Epithelial cell of proximal tubule (primary cell): ENCODE measurements around the gene STRA6. TPM values are rescaled to one million over a fixed set of nuclear protein-coding genes. Genes with fewer than 3 reads are reported as not detected.

Experiments used
- DNase-seq: peaks from one replicate; pipeline ENCODE4 v3.0.0-alpha.2; 2011; ENCODE audit warnings: low read depth
- H3K4me3 ChIP-seq: 2 replicates; pipeline ENCODE4 v1.5.1; 2011; ENCODE audit warnings: low read depth, mild to moderate bottlenecking, low read length
- CTCF ChIP-seq: conservative IDR thresholded peaks from 2 replicates; pipeline ENCODE4 v1.5.1; 2012; ENCODE audit warnings: low read depth, mild to moderate bottlenecking, low read length
- total RNA-seq: library from RNA; depleted of rRNA; stranded (reverse); fragments of >200 nt; gene quantifications from 2 replicates; pipeline ENCODE4 v1.2.3, GENCODE V29; 2015

The STRA6 gene
- total RNA-seq, 1 donor from 2014 or later, result 3.9 TPM

GRCh38 chr15:74134387-74135027, 68.1 kb downstream of the STRA6 start:
- peak; percentile 69 for TF ChIP-seq CTCF
- DNase-seq, result no peak
- no peak overlapping the region for H3K4me3 ChIP-seq

- H3K4me3 ChIP-seq, result no peak overlapping the region
- no peak for TF ChIP-seq CTCF
- DNase-seq, result no peak
These were observed 68.7 kb downstream of the STRA6 start for GRCh38 chr15:74133694-74134386.

GRCh38 chr15:74132681-74133651, 69.6 kb downstream of the STRA6 start:
- peak; percentile 19 for TF ChIP-seq CTCF
- no peak overlapping the region for H3K4me3 ChIP-seq
- DNase-seq, result no peak

- H3K4me3 ChIP-seq, result no peak overlapping the region
- TF ChIP-seq CTCF, result no peak
- DNase-seq, result no peak
These were observed 70.8 kb downstream of the STRA6 start for GRCh38 chr15:74131628-74132413.

- TF ChIP-seq CTCF, result no peak
These were observed 71.5 kb downstream of the STRA6 start for GRCh38 chr15:74130849-74131627.

More at GRCh38 chr15:74130849-74131627, 71.5 kb downstream of the STRA6 start:
- H3K4me3 ChIP-seq, result no peak overlapping the region
- DNase-seq, result no peak
